Transverse colon (tissue), 4 donors: ENCODE measurements around the gene PEAK3. TPM values are rescaled to one million over a fixed set of nuclear protein-coding genes. Genes with fewer than 3 reads are reported as not detected.

Experiments used
- DNase-seq: peaks from one replicate; pipeline ENCODE4 v3.0.0-alpha.2; 2019
- H3K27ac ChIP-seq, 4 donors: fragments of 200-600 bp; sonication (generic); 2 replicates each; pipeline ENCODE4 v1.5.1; 2016 to 2018; ENCODE audit warnings: inconsistent platforms in 4 of 4
- H3K27me3 ChIP-seq: fragments of 200-600 bp; sonication (generic); 2 replicates; pipeline ENCODE4 v1.5.1; 2017; ENCODE audit warnings: inconsistent platforms
- H3K36me3 ChIP-seq, 4 donors: fragments of 200-600 bp; sonication (generic); 2 replicates each; pipeline ENCODE4 v1.5.1; 2017 to 2019; ENCODE audit warnings: inconsistent platforms in 4 of 4
- H3K4me1 ChIP-seq, 4 donors: fragments of 200-600 bp; sonication (generic); 2 replicates each; pipeline ENCODE4 v1.5.1; 2017 to 2020; ENCODE audit warnings: inconsistent platforms in 4 of 4
- H3K4me3 ChIP-seq, 4 donors: fragments of 200-600 bp; sonication (generic); 1 replicate in 1 of 4; 2 replicates in 3 of 4; pipeline versions ENCODE4 v1.5.1 to v1.6.1; 2017 to 2019; ENCODE audit warnings: inconsistent platforms in 4 of 4
- H3K9me3 ChIP-seq, 2 donors: fragments of 200-600 bp; sonication (generic); 2 replicates each; pipeline ENCODE4 v1.5.1; 2017 to 2019; ENCODE audit warnings: inconsistent platforms in 2 of 2
- EP300 ChIP-seq: sonication (generic); formaldehyde crosslinking; IDR thresholded peaks from one replicate; pipeline ENCODE4 v1.6.1; 2017; ENCODE audit warnings: antibody characterized with exemption, low read depth
- POLR2A ChIP-seq: fragments of 450-650 bp; IDR thresholded peaks from one replicate; pipeline ENCODE4 v1.6.1; 2016; ENCODE audit warnings: antibody characterized with exemption, mild to moderate bottlenecking, moderate library complexity
- POLR2AphosphoS5 ChIP-seq, 3 donors: sonication (generic); formaldehyde crosslinking; IDR thresholded peaks; one replicate each; pipeline ENCODE4 v1.6.1; 2016; ENCODE audit warnings: antibody characterized with exemption in 3 of 3
- WGBS, 2 donors: methylation state at CpG; one replicate each; pipeline ENCODE4 v1.1.5; 2018; ENCODE audit warnings: low coverage in 1 of 2; 5-methylcytosine and 5-hydroxymethylcytosine counted together
- in situ Hi-C, 4 donors: fragments of 200-750 bp; cut with MboI; loops; one replicate each; pipeline versions ENCODE4 v1.15.0 to v1.15.1; 2017; ENCODE audit warnings: low sequenced_read_pairs in 3 of 4, low pct_ligation_motif_present in 1 of 4, low pct_unique_long_range_greater_than_20kb in 1 of 4
- intact Hi-C: fragments of 100-400 bp; cut with DNase I; formaldehyde crosslinking; loops from one replicate; pipeline ENCODE4 v1.15.1; 2023; ENCODE audit warnings: low total_unique reads
- total RNA-seq, 4 donors: library from RNA; depleted of rRNA; stranded (reverse); fragments of >200 nt; gene quantifications; one replicate each; pipeline ENCODE4 v1.1.0, GENCODE V29; 2016
- TF ChIP-seq, protein P1 (sequence below), 5 experiments: fragments of 200-600 bp in 3 of 5; fragments of 450-650 bp in 2 of 5; sonication (generic) in 3 of 5; IDR thresholded peaks; 1 replicate in 2 of 5; 2 replicates in 3 of 5; pipeline ENCODE4 v1.5.1; 2016 to 2017; ENCODE audit warnings: antibody characterized with exemption in 5 of 5, inconsistent platforms in 3 of 5, mild to moderate bottlenecking in 2 of 5, moderate library complexity in 1 of 5

Gene PEAK3
- total RNA-seq, 4 donors from 2014 or later: 0.27 to 1.1 (median 1.1) TPM; not detected in 1

DNA sequence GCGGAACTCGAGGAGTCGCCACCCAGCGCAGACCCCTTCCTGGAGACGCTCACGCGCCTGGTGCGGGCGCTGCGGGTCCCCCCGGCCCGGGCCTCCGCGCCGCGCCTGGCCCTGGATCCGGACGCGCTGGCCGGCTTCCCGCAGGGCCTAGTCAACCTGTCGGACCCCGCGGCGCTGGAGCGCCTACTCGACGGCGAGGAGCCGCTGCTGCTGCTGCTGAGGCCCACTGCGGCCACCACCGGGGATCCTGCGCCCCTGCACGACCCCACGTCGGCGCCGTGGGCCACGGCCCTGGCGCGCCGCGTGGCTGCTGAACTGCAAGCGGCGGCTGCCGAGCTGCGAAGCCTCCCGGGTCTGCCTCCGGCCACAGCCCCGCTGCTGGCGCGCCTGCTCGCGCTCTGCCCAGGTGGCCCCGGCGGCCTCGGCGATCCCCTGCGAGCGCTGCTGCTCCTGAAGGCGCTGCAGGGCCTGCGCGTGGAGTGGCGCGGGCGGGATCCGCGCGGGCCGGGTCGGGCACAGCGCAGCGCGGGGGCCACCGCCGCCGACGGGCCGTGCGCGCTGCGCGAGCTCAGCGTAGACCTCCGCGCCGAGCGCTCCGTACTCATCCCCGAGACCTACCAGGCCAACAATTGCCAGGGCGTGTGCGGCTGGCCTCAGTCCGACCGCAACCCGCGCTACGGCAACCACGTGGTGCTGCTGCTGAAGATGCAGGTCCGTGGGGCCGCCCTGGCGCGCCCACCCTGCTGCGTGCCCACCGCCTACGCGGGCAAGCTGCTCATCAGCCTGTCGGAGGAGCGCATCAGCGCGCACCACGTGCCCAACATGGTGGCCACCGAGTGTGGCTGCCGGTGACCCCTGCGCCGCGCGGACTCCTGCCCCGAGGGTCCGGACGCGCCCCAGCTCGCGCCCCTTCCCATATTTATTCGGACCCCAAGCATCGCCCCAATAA is 30.6 kb downstream of the PEAK3 start:
- peaks cover 0 to 17% (median 7%) of the 10 kb centered on the region in 4 donors for H3K36me3 ChIP-seq
- H3K4me1 ChIP-seq: peaks cover 9 to 38% (median 38%) of the 10 kb centered on the region in 4 donors
- no peak overlapping the region for H3K27ac ChIP-seq
- in situ Hi-C loops: loop anchor here in 1 of 4 donors (25.0 kb wide), 1 partner anchor 89 kb away; the partner anchor contains the start of genes AP3D1 and DOT1L
- DNase-seq: no peak
- H3K27me3 ChIP-seq: peaks cover 56% of the 10 kb centered on the region
- intact Hi-C loops: no loop called here
- H3K9me3 ChIP-seq: no peaks in the 10 kb centered on the region
- TF ChIP-seq POLR2AphosphoS5 (IDR thresholded peaks at IDR 0.05): no peak
- no peak for TF ChIP-seq POLR2A
- TF ChIP-seq, protein P1, sequence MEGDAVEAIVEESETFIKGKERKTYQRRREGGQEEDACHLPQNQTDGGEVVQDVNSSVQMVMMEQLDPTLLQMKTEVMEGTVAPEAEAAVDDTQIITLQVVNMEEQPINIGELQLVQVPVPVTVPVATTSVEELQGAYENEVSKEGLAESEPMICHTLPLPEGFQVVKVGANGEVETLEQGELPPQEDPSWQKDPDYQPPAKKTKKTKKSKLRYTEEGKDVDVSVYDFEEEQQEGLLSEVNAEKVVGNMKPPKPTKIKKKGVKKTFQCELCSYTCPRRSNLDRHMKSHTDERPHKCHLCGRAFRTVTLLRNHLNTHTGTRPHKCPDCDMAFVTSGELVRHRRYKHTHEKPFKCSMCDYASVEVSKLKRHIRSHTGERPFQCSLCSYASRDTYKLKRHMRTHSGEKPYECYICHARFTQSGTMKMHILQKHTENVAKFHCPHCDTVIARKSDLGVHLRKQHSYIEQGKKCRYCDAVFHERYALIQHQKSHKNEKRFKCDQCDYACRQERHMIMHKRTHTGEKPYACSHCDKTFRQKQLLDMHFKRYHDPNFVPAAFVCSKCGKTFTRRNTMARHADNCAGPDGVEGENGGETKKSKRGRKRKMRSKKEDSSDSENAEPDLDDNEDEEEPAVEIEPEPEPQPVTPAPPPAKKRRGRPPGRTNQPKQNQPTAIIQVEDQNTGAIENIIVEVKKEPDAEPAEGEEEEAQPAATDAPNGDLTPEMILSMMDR (IDR thresholded peaks at IDR 0.05): no peak
- no peak for TF ChIP-seq EP300
- 19% methylated on average over 68 of the region's 125 CpGs; no CpG with 5 or more reads in 1 of the 2 donors for WGBS, 2 donors
- peak overlapping the region in 1 of 4 donors; percentile 32 for H3K4me3 ChIP-seq

DNA sequence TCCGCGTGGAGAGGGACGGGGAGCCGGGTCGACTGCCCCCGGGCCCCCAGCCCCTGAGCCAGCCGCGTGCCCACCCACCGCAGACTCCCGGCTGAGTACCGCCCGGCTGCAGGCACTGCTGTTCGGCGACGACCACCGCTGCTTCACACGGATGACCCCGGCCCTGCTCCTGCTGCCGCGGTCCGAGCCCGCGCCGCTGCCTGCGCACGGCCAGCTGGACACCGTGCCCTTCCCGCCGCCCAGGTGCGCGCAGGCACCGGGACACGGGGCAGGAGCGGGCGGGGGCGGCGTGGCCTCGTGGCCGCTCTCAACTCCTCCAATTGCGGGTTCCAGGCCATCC is 31.2 kb downstream of the PEAK3 start:
- intact Hi-C loops (no loop called here), in situ Hi-C loops (loop anchor here in 1 of 4 donors (25.0 kb wide), 1 partner anchor 88 kb away; the partner anchor contains the start of genes AP3D1 and DOT1L)
- WGBS, 2 donors: 17% methylated on average over 35 of the region's 40 CpGs; no CpG with 5 or more reads in 1 of the 2 donors
- TF ChIP-seq, protein P1 (IDR thresholded peaks at IDR 0.05): no peak
- TF ChIP-seq POLR2AphosphoS5 (IDR thresholded peaks at IDR 0.05) (no peak), POLR2A (no peak), EP300 (no peak)
- no peak overlapping the region for H3K4me3 ChIP-seq
- H3K4me1 ChIP-seq: peaks cover 9 to 38% (median 38%) of the 10 kb centered on the region in 4 donors
- no peak for DNase-seq
- no peaks in the 10 kb centered on the region for H3K9me3 ChIP-seq
- H3K27ac ChIP-seq: no peak overlapping the region
- peaks cover 56% of the 10 kb centered on the region for H3K27me3 ChIP-seq
- H3K36me3 ChIP-seq: peaks cover 0 to 24% (median 10%) of the 10 kb centered on the region in 4 donors

DNA sequence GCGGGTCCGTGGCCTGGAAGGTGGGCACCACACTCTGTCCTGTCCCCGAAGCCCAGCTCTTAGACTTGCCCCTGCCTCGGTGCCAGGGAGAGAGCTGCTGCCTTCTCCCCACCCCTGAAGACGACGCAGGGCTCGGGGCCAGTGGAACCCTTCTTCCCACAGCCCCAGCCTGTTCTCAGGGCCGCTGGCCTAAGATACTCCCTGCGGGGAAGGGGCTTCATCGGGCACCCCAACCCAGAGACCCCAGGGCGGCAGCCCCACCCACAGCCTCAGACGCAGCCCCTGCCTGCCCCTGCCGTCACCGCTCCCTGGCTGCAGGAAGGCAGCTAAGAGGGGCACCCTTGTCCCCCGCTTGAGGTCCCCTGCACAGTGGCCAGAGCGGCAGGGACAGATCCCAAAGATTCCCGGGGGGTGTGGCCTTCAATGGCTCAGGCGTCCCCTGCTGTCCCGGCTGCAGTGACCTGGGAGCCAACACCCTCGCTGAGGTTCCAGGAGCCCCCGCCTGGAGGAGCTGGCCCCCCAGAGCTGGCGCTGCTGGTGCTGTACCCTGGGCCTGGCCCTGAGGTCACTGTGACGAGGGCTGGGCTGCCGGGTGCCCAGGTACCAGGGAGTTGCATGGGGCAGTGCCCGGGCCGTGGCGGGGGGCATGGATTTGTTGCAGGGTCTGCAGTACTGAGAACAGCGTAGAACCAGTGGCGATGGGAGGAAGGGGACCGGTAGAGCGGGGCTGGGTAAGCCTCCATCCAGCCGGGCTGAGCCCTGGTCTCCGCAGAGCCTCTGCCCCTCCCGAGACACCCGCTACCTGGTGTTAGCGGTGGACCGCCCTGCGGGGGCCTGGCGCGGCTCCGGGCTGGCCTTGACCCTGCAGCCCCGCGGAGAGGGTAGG is 31.9 kb downstream of the PEAK3 start:
- no peak overlapping the region for H3K27ac ChIP-seq
- WGBS, 2 donors: 21% methylated on average over 36 of the region's 43 CpGs; no CpG with 5 or more reads in 1 of the 2 donors
- DNase-seq: no peak
- H3K9me3 ChIP-seq: no peaks in the 10 kb centered on the region
- H3K36me3 ChIP-seq: peaks cover 0 to 30% (median 15%) of the 10 kb centered on the region in 4 donors
- H3K4me1 ChIP-seq: peaks cover 9 to 38% (median 38%) of the 10 kb centered on the region in 4 donors
- in situ Hi-C loops (loop anchor here in 1 of 4 donors (25.0 kb wide), 1 partner anchor 88 kb away; the partner anchor contains the start of genes AP3D1 and DOT1L), intact Hi-C loops (no loop called here)
- TF ChIP-seq POLR2A (no peak), POLR2AphosphoS5 (IDR thresholded peaks at IDR 0.05) (peak in 1 of 3 donors; percentile 17)
- no peak overlapping the region for H3K4me3 ChIP-seq
- H3K27me3 ChIP-seq: peaks cover 56% of the 10 kb centered on the region

DNA sequence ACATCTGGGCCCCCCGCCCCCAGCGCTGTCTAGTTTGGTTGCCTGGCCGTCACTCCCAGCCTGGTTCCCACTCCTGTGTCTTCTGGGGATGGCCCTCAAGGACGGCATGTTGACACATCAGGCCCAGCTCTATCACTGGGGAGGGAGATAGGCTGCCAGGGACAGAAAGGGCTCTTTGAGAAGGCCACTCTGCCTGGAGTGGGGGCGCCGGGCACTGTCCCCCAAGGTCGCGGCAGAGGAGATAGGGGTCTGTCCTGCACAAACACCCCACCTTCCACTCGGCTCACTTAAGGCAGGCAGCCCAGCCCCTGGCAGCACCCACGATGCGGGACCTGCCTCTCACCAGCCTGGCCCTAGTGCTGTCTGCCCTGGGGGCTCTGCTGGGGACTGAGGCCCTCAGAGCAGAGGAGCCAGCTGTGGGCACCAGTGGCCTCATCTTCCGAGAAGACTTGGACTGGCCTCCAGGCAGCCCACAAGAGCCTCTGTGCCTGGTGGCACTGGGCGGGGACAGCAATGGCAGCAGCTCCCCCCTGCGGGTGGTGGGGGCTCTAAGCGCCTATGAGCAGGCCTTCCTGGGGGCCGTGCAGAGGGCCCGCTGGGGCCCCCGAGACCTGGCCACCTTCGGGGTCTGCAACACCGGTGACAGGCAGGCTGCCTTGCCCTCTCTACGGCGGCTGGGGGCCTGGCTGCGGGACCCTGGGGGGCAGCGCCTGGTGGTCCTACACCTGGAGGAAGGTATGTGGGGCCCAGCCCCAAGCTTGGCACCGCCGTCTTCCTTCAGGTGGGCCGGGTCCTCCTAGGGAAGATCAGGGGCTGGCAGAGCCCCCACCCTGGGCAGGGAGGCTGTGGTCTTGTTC is 32.7 kb downstream of the PEAK3 start, which contains the start of gene AMH:
AMH (plus strand) TSS at position 314 of the 857 bp plus-strand sequence; CDS start at position 324, 10 bp downstream.
- Histone ChIP-seq H3K27me3 (peaks cover 53% of the 10 kb centered on the region), H3K27ac (no peak within 1 kb of the TSS), H3K4me3 (no peak within 1 kb of the TSS), H3K4me1 (peaks cover 9 to 38% (median 38%) of the 10 kb centered on the region in 4 donors), H3K36me3 (peaks cover 0 to 39% (median 20%) of the 10 kb centered on the region in 4 donors), H3K9me3 (no peaks in the 10 kb centered on the region)
- 74% methylated on average over 15 of the region's 27 CpGs; no CpG with 5 or more reads in 1 of the 2 donors for WGBS, 2 donors
- no peak for DNase-seq
- intact Hi-C loops (no loop called here), in situ Hi-C loops (no loop called here)
- no peak for TF ChIP-seq POLR2AphosphoS5 (IDR thresholded peaks at IDR 0.05)
- no peak for TF ChIP-seq POLR2A
- TF ChIP-seq, protein P1 (IDR thresholded peaks at IDR 0.05): no peak
- TF ChIP-seq EP300: no peak
